GM23338 (cell line): ENCODE data around the gene SRPRA. TPM values are rescaled to one million over a fixed set of nuclear protein-coding genes. Genes with fewer than 3 reads are reported as not detected.

Source experiments
- ATAC-seq: fragments of 200-7000 bp; cut with Tn5 transposase; 3 replicates; pipeline ENCODE4 v1.9.1; 2020
- DNase-seq: peaks from one replicate; pipeline ENCODE4 v3.0.0-alpha.2; 2015; ENCODE audit warnings: low spot score
- H2AFZ ChIP-seq: fragments of 200-600 bp; sonication (generic); 2 replicates; pipeline ENCODE4 v1.8.0; 2016; ENCODE audit warnings: antibody characterized with exemption, mild to moderate bottlenecking, moderate library complexity
- H3F3A ChIP-seq: fragments of 200-600 bp; sonication (generic); replicated peaks from 2 replicates; pipeline ENCODE4 v1.8.0; 2017; ENCODE audit warnings: antibody characterized with exemption, mixed run types, low read depth
- H3K27ac ChIP-seq: fragments of 200-600 bp; sonication (generic); 2 replicates; pipeline ENCODE4 v1.6.1; 2016; ENCODE audit warnings: low read depth
- H3K27me3 ChIP-seq: fragments of 200-600 bp; sonication (generic); 2 replicates; pipeline ENCODE4 v1.8.0; 2016; ENCODE audit warnings: mild to moderate bottlenecking, mixed run types, moderate library complexity; ENCODE audit not compliant: insufficient read depth
- H3K36me3 ChIP-seq: fragments of 200-600 bp; sonication (generic); 2 replicates; pipeline ENCODE4 v1.8.0; 2016; ENCODE audit warnings: mild to moderate bottlenecking; ENCODE audit not compliant: insufficient read depth
- H3K4me1 ChIP-seq: fragments of 200-600 bp; sonication (generic); 2 replicates; pipeline ENCODE4 v1.8.0; 2016; ENCODE audit warnings: mild to moderate bottlenecking, moderate library complexity; ENCODE audit not compliant: insufficient read depth
- H3K4me2 ChIP-seq: fragments of 200-600 bp; sonication (generic); 2 replicates; pipeline ENCODE4 v1.7.1; 2017; ENCODE audit warnings: mixed run types
- H3K4me3 ChIP-seq: fragments of 200-600 bp; sonication (generic); 2 replicates; pipeline ENCODE4 v1.6.1; 2016; ENCODE audit warnings: mixed run types
- H3K79me2 ChIP-seq: fragments of 200-600 bp; sonication (generic); replicated peaks from 2 replicates; pipeline ENCODE4 v1.8.0; 2017; ENCODE audit warnings: mild to moderate bottlenecking; ENCODE audit not compliant: insufficient read depth
- H3K9me2 ChIP-seq: fragments of 200-600 bp; sonication (generic); 2 replicates; pipeline ENCODE4 v1.8.0; 2017; ENCODE audit not compliant: insufficient read depth
- H4K20me1 ChIP-seq: fragments of 200-600 bp; sonication (generic); replicated peaks from 2 replicates; pipeline ENCODE4 v1.8.0; 2017; ENCODE audit warnings: mild to moderate bottlenecking; ENCODE audit not compliant: insufficient read depth
- H3K27ac Mint-ChIP-seq: 2 replicates; pipeline ENCODE4 v1.8.0; 2020; ENCODE audit warnings: inconsistent platforms, mild to moderate bottlenecking, moderate library complexity, mixed read lengths
- H3K27me3 Mint-ChIP-seq: 3 replicates; pipeline ENCODE4 v1.8.0; 2022; ENCODE audit warnings: low read depth, mild to moderate bottlenecking, moderate library complexity, mixed read lengths, inconsistent platforms; ENCODE audit not compliant: insufficient read depth, poor library complexity
- H3K36me3 Mint-ChIP-seq: 3 replicates; pipeline ENCODE4 v1.8.0; 2021; ENCODE audit warnings: low read depth, mild to moderate bottlenecking, inconsistent platforms, moderate library complexity, mixed read lengths
- H3K4me1 Mint-ChIP-seq: 3 replicates; pipeline ENCODE4 v1.8.0; 2020; ENCODE audit warnings: mild to moderate bottlenecking, inconsistent platforms, mixed read lengths
- H3K4me3 Mint-ChIP-seq: 3 replicates; pipeline ENCODE4 v1.8.0; 2021; ENCODE audit warnings: moderate library complexity, mild to moderate bottlenecking, inconsistent platforms, mixed read lengths
- H3K9me3 Mint-ChIP-seq: 3 replicates; pipeline ENCODE4 v1.8.0; 2020; ENCODE audit warnings: moderate library complexity, mild to moderate bottlenecking, inconsistent platforms, mixed read lengths
- CREB1 ChIP-seq: fragments of 250-450 bp; sonication (Bioruptor Pico); IDR thresholded peaks from 2 replicates; pipeline ENCODE4 v1.5.0; 2020; ENCODE audit warnings: low read depth, mild to moderate bottlenecking, moderate library complexity
- EZH2 ChIP-seq: fragments of 200-600 bp; sonication (generic); IDR thresholded peaks from one replicate; pipeline ENCODE4 v1.8.0; 2017; ENCODE audit warnings: antibody characterized with exemption, mild to moderate bottlenecking, low read depth; ENCODE audit not compliant: unreplicated experiment
- EZH2phosphoT487 ChIP-seq: fragments of 200-600 bp; sonication (generic); IDR thresholded peaks from one replicate; pipeline ENCODE4 v1.8.1; 2018; ENCODE audit warnings: antibody characterized with exemption; ENCODE audit not compliant: unreplicated experiment
- JUNB ChIP-seq: IDR thresholded peaks from one replicate; pipeline ENCODE4 v1.6.1; 2016; ENCODE audit warnings: antibody characterized with exemption; ENCODE audit not compliant: unreplicated experiment
- NANOG ChIP-seq: IDR thresholded peaks from 2 replicates; pipeline ENCODE4 v1.6.1; 2016; ENCODE audit warnings: antibody characterized with exemption, borderline replicate concordance
- POLR2AphosphoS5 ChIP-seq: IDR thresholded peaks from 2 replicates; pipeline ENCODE4 v1.6.1; 2016; ENCODE audit warnings: antibody characterized with exemption, low read depth
- STAT1 ChIP-seq: IDR thresholded peaks from one replicate; pipeline ENCODE4 v1.6.1; 2016; ENCODE audit warnings: antibody characterized with exemption; ENCODE audit not compliant: unreplicated experiment
- ZNF114 ChIP-seq: fragments of 250-450 bp; sonication (Bioruptor Pico); IDR thresholded peaks from 2 replicates; pipeline ENCODE4 v1.5.0; 2020; ENCODE audit warnings: mild to moderate bottlenecking, moderate library complexity
- ZNF331 ChIP-seq: fragments of 250-450 bp; sonication (Bioruptor Pico); IDR thresholded peaks from 2 replicates; pipeline ENCODE4 v1.5.0; 2020; ENCODE audit warnings: low read depth, mild to moderate bottlenecking, moderate library complexity
- polyA plus RNA-seq: library from polyadenylated mRNA; unstranded; fragments of >200 nt; fragmentation: Nextera tagmentation; extraction: Ambion mirVana; gene quantifications from 2 replicates; pipeline ENCODE4 v1.2.1, GENCODE V29; 2016
- total RNA-seq: library from RNA; depleted of rRNA; stranded (reverse); fragments of >200 nt; shearing (Covaris generic); gene quantifications from 2 replicates; pipeline ENCODE4 v1.2.3, GENCODE V29; 2014
- TF ChIP-seq, protein P1 (sequence below): IDR thresholded peaks from one replicate; pipeline ENCODE4 v1.6.1; 2018; ENCODE audit warnings: antibody characterized with exemption; ENCODE audit not compliant: unreplicated experiment
- TF ChIP-seq, protein P2 (sequence below): IDR thresholded peaks from 2 replicates; pipeline ENCODE4 v1.6.1; 2016; ENCODE audit warnings: antibody characterized with exemption
- TF ChIP-seq, protein P3 (sequence below), 2 experiments: fragments of 200-600 bp in 1 of 2; sonication (generic) in 1 of 2; conservative IDR thresholded peaks; 2 replicates each; pipeline versions ENCODE4 v1.5.1 to v1.6.1; 2016 to 2017; ENCODE audit warnings: antibody characterized with exemption in 2 of 2, low read depth in 2 of 2, mild to moderate bottlenecking in 2 of 2, moderate library complexity in 1 of 2
- TF ChIP-seq, protein P4 (sequence below): fragments of 250-450 bp; sonication (Bioruptor Pico); IDR thresholded peaks from 2 replicates; pipeline ENCODE4 v1.5.0; 2020; ENCODE audit warnings: mild to moderate bottlenecking, moderate library complexity

Gene SRPRA
- total and polyA plus RNA-seq, 2 experiments from 2014 or later, result 27.1 to 53.2 TPM

DNA sequence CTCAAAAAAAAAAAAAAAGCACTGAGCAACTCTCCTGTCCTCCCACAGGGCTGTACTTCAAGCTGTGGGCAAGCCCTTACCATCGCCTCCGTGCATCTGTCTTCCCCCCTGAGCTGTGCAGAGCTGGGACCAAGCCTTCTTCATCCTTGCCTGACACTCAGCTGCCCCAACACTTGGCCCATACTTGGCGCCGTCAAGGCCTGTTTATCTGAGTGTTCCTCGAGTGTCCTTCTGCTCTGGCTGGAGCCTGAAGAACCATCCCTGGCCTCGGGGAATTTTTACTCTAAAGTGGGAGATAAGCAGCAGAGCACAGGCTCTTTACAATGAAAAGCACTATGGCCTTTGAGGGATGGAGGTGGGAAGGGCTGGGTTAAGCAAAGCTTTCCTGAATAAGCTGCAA is 12.6 kb upstream of the SRPRA start:
- H3K27me3 ChIP-seq, result peaks cover 19% of the 10 kb centered on the region
- DNase-seq, result no peak
- no peak overlapping the region for H3K27ac ChIP-seq
- TF ChIP-seq, protein P1, sequence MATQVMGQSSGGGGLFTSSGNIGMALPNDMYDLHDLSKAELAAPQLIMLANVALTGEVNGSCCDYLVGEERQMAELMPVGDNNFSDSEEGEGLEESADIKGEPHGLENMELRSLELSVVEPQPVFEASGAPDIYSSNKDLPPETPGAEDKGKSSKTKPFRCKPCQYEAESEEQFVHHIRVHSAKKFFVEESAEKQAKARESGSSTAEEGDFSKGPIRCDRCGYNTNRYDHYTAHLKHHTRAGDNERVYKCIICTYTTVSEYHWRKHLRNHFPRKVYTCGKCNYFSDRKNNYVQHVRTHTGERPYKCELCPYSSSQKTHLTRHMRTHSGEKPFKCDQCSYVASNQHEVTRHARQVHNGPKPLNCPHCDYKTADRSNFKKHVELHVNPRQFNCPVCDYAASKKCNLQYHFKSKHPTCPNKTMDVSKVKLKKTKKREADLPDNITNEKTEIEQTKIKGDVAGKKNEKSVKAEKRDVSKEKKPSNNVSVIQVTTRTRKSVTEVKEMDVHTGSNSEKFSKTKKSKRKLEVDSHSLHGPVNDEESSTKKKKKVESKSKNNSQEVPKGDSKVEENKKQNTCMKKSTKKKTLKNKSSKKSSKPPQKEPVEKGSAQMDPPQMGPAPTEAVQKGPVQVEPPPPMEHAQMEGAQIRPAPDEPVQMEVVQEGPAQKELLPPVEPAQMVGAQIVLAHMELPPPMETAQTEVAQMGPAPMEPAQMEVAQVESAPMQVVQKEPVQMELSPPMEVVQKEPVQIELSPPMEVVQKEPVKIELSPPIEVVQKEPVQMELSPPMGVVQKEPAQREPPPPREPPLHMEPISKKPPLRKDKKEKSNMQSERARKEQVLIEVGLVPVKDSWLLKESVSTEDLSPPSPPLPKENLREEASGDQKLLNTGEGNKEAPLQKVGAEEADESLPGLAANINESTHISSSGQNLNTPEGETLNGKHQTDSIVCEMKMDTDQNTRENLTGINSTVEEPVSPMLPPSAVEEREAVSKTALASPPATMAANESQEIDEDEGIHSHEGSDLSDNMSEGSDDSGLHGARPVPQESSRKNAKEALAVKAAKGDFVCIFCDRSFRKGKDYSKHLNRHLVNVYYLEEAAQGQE, result no peak
- TF ChIP-seq CREB1 (CRISPR knock-in tag) (no peak), STAT1 (no peak), ZNF331 (CRISPR knock-in tag) (no peak), ZNF114 (CRISPR knock-in tag) (no peak), EZH2 (no peak), EZH2phosphoT487 (no peak), JUNB (no peak), NANOG (no peak), POLR2AphosphoS5 (no peak)
- TF ChIP-seq, protein P2, sequence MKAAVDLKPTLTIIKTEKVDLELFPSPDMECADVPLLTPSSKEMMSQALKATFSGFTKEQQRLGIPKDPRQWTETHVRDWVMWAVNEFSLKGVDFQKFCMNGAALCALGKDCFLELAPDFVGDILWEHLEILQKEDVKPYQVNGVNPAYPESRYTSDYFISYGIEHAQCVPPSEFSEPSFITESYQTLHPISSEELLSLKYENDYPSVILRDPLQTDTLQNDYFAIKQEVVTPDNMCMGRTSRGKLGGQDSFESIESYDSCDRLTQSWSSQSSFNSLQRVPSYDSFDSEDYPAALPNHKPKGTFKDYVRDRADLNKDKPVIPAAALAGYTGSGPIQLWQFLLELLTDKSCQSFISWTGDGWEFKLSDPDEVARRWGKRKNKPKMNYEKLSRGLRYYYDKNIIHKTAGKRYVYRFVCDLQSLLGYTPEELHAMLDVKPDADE, result no peak
- TF ChIP-seq, protein P3, sequence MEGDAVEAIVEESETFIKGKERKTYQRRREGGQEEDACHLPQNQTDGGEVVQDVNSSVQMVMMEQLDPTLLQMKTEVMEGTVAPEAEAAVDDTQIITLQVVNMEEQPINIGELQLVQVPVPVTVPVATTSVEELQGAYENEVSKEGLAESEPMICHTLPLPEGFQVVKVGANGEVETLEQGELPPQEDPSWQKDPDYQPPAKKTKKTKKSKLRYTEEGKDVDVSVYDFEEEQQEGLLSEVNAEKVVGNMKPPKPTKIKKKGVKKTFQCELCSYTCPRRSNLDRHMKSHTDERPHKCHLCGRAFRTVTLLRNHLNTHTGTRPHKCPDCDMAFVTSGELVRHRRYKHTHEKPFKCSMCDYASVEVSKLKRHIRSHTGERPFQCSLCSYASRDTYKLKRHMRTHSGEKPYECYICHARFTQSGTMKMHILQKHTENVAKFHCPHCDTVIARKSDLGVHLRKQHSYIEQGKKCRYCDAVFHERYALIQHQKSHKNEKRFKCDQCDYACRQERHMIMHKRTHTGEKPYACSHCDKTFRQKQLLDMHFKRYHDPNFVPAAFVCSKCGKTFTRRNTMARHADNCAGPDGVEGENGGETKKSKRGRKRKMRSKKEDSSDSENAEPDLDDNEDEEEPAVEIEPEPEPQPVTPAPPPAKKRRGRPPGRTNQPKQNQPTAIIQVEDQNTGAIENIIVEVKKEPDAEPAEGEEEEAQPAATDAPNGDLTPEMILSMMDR (conservative IDR thresholded peaks at IDR 0.05; ENCODE audit: low read depth in 2 of 2), result no peak
- TF ChIP-seq, protein P4, sequence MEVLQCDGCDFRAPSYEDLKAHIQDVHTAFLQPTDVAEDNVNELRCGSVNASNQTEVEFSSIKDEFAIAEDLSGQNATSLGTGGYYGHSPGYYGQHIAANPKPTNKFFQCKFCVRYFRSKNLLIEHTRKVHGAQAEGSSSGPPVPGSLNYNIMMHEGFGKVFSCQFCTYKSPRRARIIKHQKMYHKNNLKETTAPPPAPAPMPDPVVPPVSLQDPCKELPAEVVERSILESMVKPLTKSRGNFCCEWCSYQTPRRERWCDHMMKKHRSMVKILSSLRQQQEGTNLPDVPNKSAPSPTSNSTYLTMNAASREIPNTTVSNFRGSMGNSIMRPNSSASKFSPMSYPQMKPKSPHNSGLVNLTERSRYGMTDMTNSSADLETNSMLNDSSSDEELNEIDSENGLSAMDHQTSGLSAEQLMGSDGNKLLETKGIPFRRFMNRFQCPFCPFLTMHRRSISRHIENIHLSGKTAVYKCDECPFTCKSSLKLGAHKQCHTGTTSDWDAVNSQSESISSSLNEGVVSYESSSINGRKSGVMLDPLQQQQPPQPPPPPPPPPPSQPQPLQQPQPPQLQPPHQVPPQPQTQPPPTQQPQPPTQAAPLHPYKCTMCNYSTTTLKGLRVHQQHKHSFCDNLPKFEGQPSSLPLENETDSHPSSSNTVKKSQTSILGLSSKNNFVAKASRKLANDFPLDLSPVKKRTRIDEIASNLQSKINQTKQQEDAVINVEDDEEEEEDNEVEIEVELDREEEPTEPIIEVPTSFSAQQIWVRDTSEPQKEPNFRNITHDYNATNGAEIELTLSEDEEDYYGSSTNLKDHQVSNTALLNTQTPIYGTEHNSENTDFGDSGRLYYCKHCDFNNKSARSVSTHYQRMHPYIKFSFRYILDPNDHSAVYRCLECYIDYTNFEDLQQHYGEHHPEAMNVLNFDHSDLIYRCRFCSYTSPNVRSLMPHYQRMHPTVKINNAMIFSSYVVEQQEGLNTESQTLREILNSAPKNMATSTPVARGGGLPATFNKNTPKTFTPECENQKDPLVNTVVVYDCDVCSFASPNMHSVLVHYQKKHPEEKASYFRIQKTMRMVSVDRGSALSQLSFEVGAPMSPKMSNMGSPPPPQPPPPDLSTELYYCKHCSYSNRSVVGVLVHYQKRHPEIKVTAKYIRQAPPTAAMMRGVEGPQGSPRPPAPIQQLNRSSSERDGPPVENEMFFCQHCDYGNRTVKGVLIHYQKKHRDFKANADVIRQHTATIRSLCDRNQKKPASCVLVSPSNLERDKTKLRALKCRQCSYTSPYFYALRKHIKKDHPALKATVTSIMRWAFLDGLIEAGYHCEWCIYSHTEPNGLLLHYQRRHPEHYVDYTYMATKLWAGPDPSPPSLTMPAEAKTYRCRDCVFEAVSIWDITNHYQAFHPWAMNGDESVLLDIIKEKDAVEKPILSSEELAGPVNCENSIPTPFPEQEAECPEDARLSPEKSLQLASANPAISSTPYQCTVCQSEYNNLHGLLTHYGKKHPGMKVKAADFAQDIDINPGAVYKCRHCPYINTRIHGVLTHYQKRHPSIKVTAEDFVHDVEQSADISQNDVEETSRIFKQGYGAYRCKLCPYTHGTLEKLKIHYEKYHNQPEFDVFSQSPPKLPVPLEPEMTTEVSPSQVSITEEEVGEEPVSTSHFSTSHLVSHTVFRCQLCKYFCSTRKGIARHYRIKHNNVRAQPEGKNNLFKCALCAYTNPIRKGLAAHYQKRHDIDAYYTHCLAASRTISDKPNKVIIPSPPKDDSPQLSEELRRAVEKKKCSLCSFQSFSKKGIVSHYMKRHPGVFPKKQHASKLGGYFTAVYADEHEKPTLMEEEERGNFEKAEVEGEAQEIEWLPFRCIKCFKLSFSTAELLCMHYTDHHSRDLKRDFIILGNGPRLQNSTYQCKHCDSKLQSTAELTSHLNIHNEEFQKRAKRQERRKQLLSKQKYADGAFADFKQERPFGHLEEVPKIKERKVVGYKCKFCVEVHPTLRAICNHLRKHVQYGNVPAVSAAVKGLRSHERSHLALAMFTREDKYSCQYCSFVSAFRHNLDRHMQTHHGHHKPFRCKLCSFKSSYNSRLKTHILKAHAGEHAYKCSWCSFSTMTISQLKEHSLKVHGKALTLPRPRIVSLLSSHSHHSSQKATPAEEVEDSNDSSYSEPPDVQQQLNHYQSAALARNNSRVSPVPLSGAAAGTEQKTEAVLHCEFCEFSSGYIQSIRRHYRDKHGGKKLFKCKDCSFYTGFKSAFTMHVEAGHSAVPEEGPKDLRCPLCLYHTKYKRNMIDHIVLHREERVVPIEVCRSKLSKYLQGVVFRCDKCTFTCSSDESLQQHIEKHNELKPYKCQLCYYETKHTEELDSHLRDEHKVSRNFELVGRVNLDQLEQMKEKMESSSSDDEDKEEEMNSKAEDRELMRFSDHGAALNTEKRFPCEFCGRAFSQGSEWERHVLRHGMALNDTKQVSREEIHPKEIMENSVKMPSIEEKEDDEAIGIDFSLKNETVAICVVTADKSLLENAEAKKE, result no peak
- 0 out of 2 replicates have a peak, but pooled peaks cover 7% of the 10 kb centered on the region for H3K4me1 ChIP-seq
- Mint-ChIP-seq H3K27ac (no peak overlapping the region), H3K4me3 (peak overlapping the region; percentile 89; the same call in 1 of the 3 replicates), H3K9me3 (no peaks in the 10 kb centered on the region; the same call in 2 of the 3 replicates), H3K27me3 (peaks cover 28% of the 10 kb centered on the region), H3K36me3 (peaks cover 20% of the 10 kb centered on the region), H3K4me1 (peaks cover 15% of the 10 kb centered on the region)
- no peak for ATAC-seq
- no peaks in the 10 kb centered on the region for H3K36me3 ChIP-seq
- H2AFZ ChIP-seq, result no peak overlapping the region
- H3K4me3 ChIP-seq, result no peak overlapping the region
- peaks cover 10% of the 10 kb centered on the region for H3F3A ChIP-seq
- H3K4me2 ChIP-seq, result no peak overlapping the region
- no peaks in the 10 kb centered on the region for H4K20me1 ChIP-seq
- H3K79me2 ChIP-seq, result no peaks in the 10 kb centered on the region
- H3K9me2 ChIP-seq, result no peaks in the 10 kb centered on the region
